ENCODE results near the gene APBA1. TPM values are rescaled to one million over a fixed set of nuclear protein-coding genes. Genes with fewer than 3 reads are reported as not detected.

The APBA1 gene
- total RNA-seq, 1 donor from 2014 or later: 7.1 TPM

- no peak for DNase-seq (ENCODE audit: low read depth in 2 of 2)
Observed at GRCh38 chr9:69658987-69659675, 13.0 kb downstream of the APBA1 start.

GRCh38 chr9:69657269-69657668 lies 14.9 kb downstream of the APBA1 start:
- no peak for DNase-seq (ENCODE audit: low read depth in 2 of 2)

- DNase-seq (ENCODE audit: low read depth in 2 of 2): no peak
Observed at GRCh38 chr9:69655065-69655464, 17.1 kb downstream of the APBA1 start.

GRCh38 chr9:69653261-69653660 lies 18.9 kb downstream of the APBA1 start:
- no peak for DNase-seq (ENCODE audit: low read depth in 2 of 2)

DNA sequence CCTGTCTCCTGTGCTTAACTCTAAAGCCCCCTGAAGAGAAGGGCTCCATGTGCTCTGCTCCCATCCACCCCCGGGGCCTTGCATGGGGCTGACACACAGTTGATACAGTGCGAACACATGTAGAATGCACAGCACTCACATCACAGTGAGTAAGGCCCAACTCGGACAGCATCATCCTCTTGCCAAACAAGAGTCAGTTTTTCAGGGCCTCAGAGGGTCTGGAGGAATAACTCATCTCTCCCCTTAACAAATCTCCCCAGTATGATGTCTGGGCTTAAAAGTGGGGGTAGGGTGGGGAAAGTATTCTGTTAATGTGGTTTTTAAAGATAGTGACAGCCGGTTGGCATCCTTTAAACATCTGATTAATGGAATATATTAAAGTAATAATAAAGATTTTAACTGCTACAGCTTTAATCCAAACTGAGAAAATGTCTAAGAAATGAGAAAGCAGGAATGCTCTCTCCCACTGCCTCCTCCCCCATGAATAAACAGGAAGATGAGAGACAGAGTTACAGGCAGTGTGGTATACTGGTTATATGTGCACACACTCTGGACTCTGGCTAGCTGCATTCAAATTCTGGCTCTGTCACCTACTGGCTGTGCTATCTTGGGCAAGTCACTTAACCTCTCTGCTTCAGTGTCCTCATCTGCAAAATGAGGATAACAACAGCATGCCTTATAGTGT lies 22.5 kb downstream of the APBA1 start:
- no peak for DNase-seq (ENCODE audit: low read depth in 2 of 2)

GRCh38 chr9:69647804-69648203 lies 24.4 kb downstream of the APBA1 start:
- no peak for DNase-seq (ENCODE audit: low read depth in 2 of 2)

- DNase-seq (ENCODE audit: low read depth in 2 of 2): no peak
Observed at GRCh38 chr9:69646810-69647209, 25.4 kb downstream of the APBA1 start.

GRCh38 chr9:69645488-69645887 lies 26.7 kb downstream of the APBA1 start:
- no peak for DNase-seq (ENCODE audit: low read depth in 2 of 2)

DNA sequence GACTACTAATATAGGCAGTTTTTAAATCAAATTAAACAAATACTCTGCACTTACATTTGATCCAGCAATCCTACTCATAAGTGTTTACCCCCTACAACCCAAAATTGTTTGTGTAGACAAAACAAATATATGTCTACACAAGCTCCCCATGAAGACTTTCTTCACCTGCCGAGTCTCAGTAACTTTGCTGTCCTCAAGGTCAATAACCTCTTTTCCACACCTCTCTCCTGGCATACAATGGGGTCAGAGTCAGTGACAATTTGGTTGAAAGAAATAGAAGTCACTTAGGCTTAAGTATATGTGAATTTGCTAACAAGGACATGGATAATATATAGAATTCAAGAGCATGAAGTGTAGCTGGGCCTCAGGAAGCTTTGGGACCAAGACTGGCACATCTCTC lies 29.1 kb downstream of the APBA1 start:
- no peak for DNase-seq (ENCODE audit: low read depth in 2 of 2)

GRCh38 chr9:69637817-69638200 lies 34.4 kb downstream of the APBA1 start:
- DNase-seq (ENCODE audit: low read depth in 2 of 2): peak in 1 of 2 donors; percentile 58

DNA sequence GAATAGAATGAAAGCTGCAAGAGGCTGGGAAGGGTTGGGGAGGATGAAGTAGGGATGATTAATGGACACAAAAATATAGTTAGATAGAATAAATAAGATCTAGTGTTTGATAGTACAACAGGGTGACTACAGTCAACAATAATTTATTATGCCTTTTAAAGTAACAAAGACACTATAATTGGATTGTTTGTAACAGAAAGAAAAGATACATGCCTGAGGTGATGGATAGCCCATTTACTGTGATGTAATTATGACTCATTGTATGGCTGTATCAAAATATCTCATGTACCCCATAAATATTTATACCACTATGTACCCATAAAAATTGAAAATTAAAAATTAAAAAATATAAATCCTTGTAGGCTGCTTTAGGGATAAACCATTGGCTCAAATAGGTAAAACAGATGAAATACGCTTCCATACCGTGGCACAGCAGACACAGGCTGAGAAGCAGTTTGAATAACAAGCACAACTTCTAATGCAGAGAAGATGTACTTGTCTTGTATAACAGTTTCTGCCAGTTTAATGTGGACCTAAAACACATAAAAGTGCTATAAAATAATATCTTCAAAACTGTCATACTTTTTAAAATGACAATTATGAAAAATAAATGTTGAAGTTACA lies 34.9 kb downstream of the APBA1 start:
- DNase-seq (ENCODE audit: low read depth in 2 of 2): no peak

- no peak for DNase-seq (ENCODE audit: low read depth in 2 of 2)
Observed at GRCh38 chr9:69633716-69634115, 38.5 kb downstream of the APBA1 start.

- DNase-seq (ENCODE audit: low read depth in 2 of 2): no peak
Observed at GRCh38 chr9:69632768-69633167, 39.4 kb downstream of the APBA1 start.

DNA sequence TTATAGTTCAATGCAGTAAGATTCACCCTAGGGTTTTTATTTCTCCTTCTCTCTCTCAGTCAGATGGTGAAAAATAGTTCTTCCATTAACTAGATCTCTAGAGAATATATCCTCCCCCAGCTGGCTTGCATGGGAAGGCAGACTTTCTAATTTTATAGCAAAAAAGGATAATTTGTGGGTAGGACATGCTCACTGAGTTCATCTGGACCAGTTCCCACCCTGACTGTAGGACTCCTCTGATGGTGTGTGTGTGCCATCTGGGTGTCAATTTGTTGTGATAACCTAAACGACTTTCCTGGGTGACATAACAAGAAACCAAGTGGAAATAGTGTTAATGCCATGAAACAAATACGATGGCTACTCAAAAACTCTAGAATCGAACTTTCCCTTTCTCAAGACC lies 44.9 kb downstream of the APBA1 start:
- no peak for DNase-seq (ENCODE audit: low read depth in 2 of 2)

GRCh38 chr9:69623276-69623675 lies 48.9 kb downstream of the APBA1 start:
- DNase-seq (ENCODE audit: low read depth in 2 of 2): no peak

DNA sequence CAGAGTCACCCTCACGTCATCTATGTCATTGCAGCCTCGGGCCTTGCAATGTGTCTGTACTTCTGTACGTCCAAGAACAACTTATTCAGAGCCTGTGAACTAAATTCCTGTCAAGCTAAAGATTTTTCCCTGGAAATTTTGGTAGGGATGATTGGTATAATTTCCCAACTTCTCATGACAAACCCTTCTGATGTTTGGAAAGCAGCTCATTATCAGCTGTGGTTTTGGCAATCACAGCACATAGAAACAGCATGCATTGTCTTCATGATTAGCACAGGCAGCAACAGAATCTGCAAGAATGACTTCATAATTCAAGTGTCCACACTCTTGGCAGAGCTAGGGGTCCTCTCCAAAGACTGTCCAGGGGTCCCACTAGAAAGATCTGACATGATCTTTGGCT lies 49.5 kb downstream of the APBA1 start:
- no peak for DNase-seq (ENCODE audit: low read depth in 2 of 2)

- no peak for DNase-seq (ENCODE audit: low read depth in 2 of 2)
Observed at GRCh38 chr9:69621730-69622460, 50.3 kb downstream of the APBA1 start.

DNA sequence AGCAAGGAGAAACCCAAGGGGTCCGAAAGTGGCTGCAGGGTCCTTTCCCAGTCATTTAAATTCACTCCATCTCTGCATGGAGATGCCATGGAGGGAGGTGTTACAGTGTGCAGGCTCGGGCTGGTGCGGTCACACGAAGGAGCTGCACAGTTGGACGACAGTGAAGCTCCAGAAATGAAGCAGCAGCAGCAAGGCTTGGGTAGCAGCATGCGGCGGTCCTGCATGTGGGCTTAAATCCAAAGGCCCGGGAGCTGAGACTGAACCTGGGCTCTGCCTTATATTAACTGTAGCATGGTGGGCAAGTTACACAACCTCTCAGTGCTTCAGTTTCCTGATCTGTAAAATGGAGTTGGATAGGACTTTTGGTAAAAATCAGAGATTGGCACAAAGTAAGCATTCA lies 51.4 kb downstream of the APBA1 start:
- DNase-seq (ENCODE audit: low read depth in 2 of 2): no peak

- no peak for DNase-seq (ENCODE audit: low read depth in 2 of 2)
Observed at GRCh38 chr9:69619233-69619632, 52.9 kb downstream of the APBA1 start.

DNA sequence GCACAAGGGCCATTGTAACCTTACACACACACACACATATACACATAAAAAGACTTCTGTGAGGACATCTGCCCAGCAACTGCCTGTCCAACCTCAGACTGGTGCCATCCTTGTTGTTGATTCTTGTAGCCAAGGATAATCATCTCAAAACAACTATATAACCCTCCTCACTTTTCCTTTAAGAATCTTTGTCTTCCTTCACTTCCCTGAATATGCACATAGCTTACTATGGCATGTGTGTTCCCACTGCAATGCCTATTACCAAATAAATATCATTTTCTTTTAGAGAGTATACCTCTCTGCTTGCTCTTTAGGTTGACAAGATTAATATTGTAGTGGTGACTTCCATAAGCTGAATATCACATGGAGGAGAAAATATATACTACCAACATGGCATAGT lies 55.2 kb downstream of the APBA1 start:
- no peak for DNase-seq (ENCODE audit: low read depth in 2 of 2)

DNA sequence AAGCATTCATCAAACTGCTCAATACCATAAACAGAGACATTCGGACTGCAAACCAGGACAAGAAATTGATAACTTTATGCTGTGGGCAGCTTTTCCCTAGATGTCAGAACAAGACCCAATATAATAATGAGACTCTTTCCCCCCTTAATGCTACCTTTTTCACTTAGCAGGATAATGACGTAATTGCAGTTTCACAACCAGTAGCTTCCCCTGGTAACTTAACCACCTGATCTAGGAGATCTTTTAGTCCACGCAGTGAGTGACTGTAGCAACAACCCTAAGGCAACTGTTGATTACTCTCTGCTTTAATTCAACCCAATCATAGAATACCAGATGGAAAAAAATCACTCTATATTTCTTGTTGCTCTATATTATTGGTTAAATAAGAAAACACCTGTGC lies 56.3 kb downstream of the APBA1 start:
- DNase-seq (ENCODE audit: low read depth in 2 of 2): no peak

GRCh38 chr9:69611221-69611620 lies 61.0 kb downstream of the APBA1 start:
- DNase-seq (ENCODE audit: low read depth in 2 of 2): no peak

Measured in dermis microvascular lymphatic vessel endothelial cell (primary cell).